Measurements from ENCODE around the gene LEMD1.
"Not testable (repeated sequence)": the region's sequence is repeated elsewhere in the genome, so short reads cannot be mapped to it uniquely, and the experiment has no call there.

The LEMD1 gene

GRCh38 chr1:205445646-205445935 is 23.7 kb upstream of the LEMD1 start:
- DNase-seq = no peak

DNA sequence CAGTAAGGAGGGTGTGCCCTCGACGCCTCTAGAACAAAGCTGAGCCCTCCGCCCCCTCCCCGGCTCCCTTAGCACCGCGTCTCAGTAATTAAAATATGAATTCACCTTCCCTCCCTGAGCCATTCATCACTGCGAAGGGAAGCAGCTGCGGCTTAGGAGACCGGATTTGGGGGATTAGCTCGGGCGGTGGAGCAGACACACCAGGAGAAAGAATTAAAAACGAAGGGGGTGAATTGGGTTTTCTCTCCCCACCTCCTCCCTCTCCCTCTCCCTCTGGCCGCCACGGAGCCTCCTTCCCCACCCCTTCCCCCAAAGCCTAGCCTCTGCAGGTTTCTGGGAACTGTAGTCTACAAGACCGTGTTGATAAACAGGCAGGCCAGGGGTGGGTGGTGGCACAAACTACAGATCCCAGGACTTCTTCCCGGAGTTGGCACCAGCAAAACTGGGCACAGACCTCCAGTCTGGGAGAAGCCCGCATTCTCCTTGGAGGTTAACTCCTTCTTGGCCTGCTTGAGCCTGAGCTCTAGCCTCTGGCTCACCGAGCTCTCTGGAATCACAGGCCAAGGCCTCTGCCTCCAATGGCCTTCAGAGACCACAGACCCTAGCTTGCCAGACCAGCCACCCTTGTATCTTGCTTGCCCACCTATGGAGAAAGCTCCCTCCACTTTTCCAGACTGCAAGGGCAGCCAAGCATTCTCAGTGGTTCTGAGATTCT is 23.2 kb upstream of the LEMD1 start:
- DNase-seq = peak; percentile 35

GRCh38 chr1:205444300-205444930 is 22.6 kb upstream of the LEMD1 start:
- DNase-seq = no peak

DNA sequence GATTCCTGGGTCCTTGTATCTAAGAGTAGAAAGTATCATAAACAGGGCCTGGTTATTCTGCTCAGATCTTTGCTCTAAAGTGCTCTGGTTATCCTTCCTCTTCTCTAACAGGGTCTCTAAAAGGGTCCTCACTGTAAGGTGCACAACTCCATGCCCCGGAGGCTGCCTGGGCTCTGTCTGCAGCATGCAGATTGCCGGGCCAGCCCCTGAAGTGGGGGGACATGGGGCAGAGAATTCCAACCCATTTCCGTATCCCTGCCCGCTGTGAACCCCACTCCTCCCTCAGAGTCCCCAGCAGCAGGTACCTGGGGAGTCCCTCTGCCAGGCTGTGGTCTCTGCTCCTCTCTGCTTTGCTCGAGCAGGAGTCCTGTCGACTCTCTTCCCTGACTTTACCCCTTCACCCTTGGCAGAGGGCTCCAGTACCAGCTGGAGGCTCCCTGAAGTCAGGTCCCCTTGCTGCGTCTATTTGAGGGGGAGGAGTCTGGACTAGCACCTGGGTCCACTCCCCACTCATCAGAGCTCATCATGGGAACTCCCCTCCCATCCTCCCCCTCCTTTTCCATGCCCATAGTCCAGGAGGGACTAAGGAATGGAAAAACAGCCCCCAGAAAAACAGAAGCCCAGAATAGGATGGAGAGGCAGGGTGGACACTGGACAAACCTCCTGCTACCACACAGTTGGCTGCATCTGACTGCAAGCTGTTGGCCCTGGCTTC is 21.9 kb upstream of the LEMD1 start:
- peak; percentile 31 for DNase-seq

- DNase-seq = peak; percentile 70
These were observed 20.3 kb upstream of the LEMD1 start for GRCh38 chr1:205442051-205442725.

- no peak for DNase-seq
These were observed 19.8 kb upstream of the LEMD1 start for GRCh38 chr1:205441716-205442050.

- no peak for DNase-seq
These were observed 19.4 kb upstream of the LEMD1 start for GRCh38 chr1:205441318-205441633.

- DNase-seq = peak; percentile 95
These were observed 18.8 kb upstream of the LEMD1 start for GRCh38 chr1:205440476-205441317.

GRCh38 chr1:205440121-205440475 is 18.2 kb upstream of the LEMD1 start:
- no peak for DNase-seq

- DNase-seq = peak; percentile 76
These were observed 16.6 kb upstream of the LEMD1 start for GRCh38 chr1:205438213-205439158.

DNA sequence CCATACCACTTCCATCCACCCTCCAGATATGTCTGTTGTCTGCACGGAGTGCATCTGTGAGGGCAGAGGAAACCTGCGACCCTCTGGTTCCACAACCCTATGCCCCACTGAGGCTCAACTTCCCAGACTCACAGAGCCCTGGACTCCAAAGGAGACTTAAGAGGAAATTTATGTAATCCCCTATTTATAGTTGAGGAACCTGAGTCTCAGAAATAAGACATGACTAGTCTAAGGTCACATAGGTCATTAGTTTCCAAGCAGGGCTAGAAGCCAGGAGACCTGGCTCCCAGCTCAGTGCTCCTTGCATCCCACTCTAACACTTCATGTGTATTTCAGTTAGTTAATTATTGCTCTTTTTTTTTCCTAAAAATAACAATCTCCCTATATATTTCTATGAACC is 15.7 kb upstream of the LEMD1 start:
- no peak for DNase-seq

- DNase-seq = no peak
These were observed 15.0 kb upstream of the LEMD1 start for GRCh38 chr1:205436776-205437410.

- no peak for DNase-seq
These were observed 14.0 kb upstream of the LEMD1 start for GRCh38 chr1:205435578-205436573.

GRCh38 chr1:205434738-205435137 is 12.9 kb upstream of the LEMD1 start:
- no peak for DNase-seq

DNA sequence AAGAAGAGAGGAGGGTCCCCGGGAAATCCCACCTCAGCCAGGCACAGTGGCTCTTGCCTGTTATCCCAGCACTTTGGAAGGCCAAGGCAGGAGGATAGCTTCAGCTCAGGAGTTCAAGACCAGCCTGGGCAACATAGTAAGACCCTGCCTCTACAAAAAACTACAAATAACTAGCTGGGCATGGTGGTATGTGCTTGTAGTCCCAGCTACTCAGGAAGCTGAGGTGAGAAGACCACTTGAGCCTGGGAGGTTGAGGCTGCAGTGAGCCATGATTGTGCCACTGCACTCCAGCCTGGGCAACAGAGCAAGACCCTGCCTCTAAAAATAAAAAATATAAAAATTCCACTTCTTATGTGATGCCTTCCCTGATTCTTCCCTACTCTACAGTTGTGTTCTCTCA is 10.8 kb upstream of the LEMD1 start:
- DNase-seq = not testable (repeated sequence)

GRCh38 chr1:205432116-205432515 is 10.3 kb upstream of the LEMD1 start:
- no peak for DNase-seq

- no peak for DNase-seq
These were observed 8.9 kb upstream of the LEMD1 start for GRCh38 chr1:205430696-205431305.

GRCh38 chr1:205429762-205430695 is 8.2 kb upstream of the LEMD1 start:
- DNase-seq = no peak
